LoVo (cell line): ENCODE results near the gene CEACAM1.
"Not testable (repeated sequence)": the region's sequence is repeated elsewhere in the genome, so short reads cannot be mapped to it uniquely, and the experiment has no call there.

Experiments used
- DNase-seq: peaks from one replicate; pipeline ENCODE4 v3.0.0-alpha.2; 2016; ENCODE audit warnings: low spot score

The CEACAM1 gene

GRCh38 chr19:42528354-42529247 is at the start of gene CEACAM1:
Gene CEACAM1, minus strand, starts transcription at chr19:42528481. Its CDS starts 107 bp downstream, at chr19:42528374.
- peak; percentile 72 for DNase-seq

GRCh38 chr19:42577016-42577415 is 48.7 kb upstream of the CEACAM1 start:
- peak; percentile 81 for DNase-seq

- DNase-seq, result no peak
These were observed 48.0 kb upstream of the CEACAM1 start for GRCh38 chr19:42576241-42576640.

GRCh38 chr19:42573642-42574041 is 45.4 kb upstream of the CEACAM1 start:
- DNase-seq, result peak; percentile 14

- DNase-seq, result no peak
These were observed 42.8 kb upstream of the CEACAM1 start for GRCh38 chr19:42571116-42571515.

- DNase-seq, result no peak
These were observed 40.9 kb upstream of the CEACAM1 start for GRCh38 chr19:42569193-42569592.

GRCh38 chr19:42568006-42568405 is 39.7 kb upstream of the CEACAM1 start:
- no peak for DNase-seq

- DNase-seq, result no peak
These were observed 39.3 kb upstream of the CEACAM1 start for GRCh38 chr19:42567567-42567966.

GRCh38 chr19:42563352-42564210 is 35.3 kb upstream of the CEACAM1 start:
- peak; percentile 59 for DNase-seq

- no peak for DNase-seq
These were observed 33.2 kb upstream of the CEACAM1 start for GRCh38 chr19:42561512-42561911.

GRCh38 chr19:42560731-42561130 is 32.5 kb upstream of the CEACAM1 start:
- no peak for DNase-seq

- DNase-seq, result no peak
These were observed 30.3 kb upstream of the CEACAM1 start for GRCh38 chr19:42558450-42559150.

GRCh38 chr19:42557386-42557871 is 29.1 kb upstream of the CEACAM1 start:
- not testable (repeated sequence) for DNase-seq

GRCh38 chr19:42555801-42556200 is 27.5 kb upstream of the CEACAM1 start:
- DNase-seq, result no peak

- no peak for DNase-seq
These were observed 27.0 kb upstream of the CEACAM1 start for GRCh38 chr19:42555317-42555716.

- no peak for DNase-seq
These were observed 25.8 kb upstream of the CEACAM1 start for GRCh38 chr19:42554046-42554575.

GRCh38 chr19:42553292-42554045 is 25.2 kb upstream of the CEACAM1 start:
- DNase-seq, result peak; percentile 15

- no peak for DNase-seq
These were observed 24.1 kb upstream of the CEACAM1 start for GRCh38 chr19:42552086-42553065.

- DNase-seq, result not testable (repeated sequence)
These were observed 22.2 kb upstream of the CEACAM1 start for GRCh38 chr19:42550521-42550920.

GRCh38 chr19:42549067-42549466 is 20.8 kb upstream of the CEACAM1 start:
- DNase-seq, result not testable (repeated sequence)
